ENCODE data around the gene FBRSL1. TPM values are rescaled to one million over a fixed set of nuclear protein-coding genes. Genes with fewer than 3 reads are reported as not detected.

The FBRSL1 gene
- total RNA-seq, 1 experiment from 2014 or later = 15.5 TPM

DNA sequence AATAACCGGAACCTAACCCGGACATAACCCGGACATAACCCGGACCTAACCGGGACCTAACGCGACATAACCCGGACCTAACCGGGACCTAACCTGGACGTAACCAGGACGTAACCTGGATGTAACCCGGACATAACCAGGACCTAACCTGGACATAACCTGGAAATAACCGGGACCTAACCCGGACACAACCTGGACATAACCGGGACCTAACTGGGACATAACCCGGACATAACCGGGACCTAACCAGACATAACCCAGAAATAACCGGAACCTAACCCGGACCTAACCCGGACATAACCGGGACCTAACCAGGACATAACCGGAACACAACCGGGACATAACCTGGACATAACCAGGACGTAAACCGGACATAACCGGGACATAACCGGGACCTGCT, 6.7 kb upstream of the FBRSL1 start:
- no peak for DNase-seq (ENCODE audit: low read depth)

DNA sequence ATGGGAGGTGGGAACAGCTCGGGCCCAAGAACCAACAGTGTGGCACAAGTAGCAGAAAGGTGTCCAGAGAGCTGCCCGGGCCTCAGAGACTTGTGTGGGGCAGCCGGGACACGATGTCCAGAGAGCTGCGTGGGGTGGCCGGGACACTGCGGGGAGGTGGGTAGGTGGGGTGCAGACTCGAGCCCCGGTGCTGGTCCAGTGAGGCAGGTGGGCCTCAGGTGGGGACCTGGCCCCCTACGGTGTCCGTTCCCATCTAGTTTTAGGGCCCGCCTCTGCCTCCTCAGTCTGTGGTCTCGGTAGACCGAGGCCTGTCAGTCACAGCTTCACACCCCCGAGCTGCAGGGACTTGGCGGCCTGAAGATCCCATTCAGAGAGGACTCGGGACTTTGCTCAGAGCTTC, 6.3 kb upstream of the FBRSL1 start:
- DNase-seq (ENCODE audit: low read depth) = no peak

DNA sequence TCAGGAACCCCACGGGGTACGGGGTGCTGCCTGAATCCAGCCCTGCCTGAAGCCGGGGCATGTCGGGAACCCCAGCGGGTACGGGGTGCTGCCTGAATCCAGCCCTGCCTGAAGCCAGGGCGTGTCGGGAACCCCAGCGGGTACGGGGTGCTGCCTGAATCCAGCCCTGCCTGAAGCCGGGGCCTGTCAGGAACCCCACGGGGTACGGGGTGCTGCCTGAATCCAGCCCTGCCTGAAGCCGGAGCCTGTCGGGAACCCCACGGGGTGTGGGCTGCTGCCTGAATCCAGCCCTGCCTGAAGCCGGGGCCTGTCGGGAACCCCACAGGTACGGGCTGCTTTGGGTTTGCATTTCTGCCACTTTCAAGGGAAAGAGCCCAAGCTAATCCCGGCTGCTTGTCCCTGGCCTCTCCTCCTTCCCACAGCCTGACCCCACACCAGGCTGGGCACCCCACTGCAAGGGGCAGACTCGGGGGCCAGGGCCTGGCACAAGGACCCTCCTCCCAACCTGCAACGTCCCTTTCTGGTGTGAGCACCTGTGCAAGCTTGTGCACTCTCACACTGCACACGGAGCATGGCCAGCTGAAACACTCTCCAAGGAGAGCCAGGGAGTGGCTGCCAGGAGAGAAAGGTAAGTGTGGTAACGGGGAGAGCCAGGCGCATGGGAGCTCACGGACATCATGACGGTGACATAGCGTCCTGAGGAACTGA, 5.6 kb upstream of the FBRSL1 start:
- DNase-seq (ENCODE audit: low read depth) = no peak

DNA sequence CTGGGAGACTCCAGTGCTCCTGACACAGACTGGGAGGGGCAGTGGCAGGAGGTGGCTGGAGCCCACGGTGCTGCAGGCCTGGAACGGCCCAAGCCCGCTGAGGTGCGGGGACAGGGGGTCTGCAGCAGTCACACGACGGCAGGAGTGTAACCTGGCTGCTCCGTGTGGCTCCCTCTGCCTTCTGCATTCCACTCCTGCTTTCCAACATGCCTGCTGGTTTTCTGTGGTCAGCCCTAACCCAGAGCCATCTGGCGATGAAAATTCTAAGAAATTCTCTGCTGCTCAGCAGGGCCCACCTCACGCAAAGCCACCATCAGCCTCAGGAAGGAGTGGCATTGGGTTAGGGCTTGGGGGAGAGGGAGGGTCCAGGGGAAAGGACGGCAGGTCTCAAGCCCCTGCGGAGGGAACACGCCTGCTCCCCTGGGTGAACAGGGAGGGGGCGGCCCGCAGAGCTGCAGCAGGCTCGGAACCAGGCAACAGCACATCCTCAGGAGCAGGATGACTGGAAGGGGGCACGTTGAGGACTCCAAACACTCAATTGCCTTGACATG, 5.0 kb upstream of the FBRSL1 start:
- no peak for DNase-seq (ENCODE audit: low read depth)

DNA sequence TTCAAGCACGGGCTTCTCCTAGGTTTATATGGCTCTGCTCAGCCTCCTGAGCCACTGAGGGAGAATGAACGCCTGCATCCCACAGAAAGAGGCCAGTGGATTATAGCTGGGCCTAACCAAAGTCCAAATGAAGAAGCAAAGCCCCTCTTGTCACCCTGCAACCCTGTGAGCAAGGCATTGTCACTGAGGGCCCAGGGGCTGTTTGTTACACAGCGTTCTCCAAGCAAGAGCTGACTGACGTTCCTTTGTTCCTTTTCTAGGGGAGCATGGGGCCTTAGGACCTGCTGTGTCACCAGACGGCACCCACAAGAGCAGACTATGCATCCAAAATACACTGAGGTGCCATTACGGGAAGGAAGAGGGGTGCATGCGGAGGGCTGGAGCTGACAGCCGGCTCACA, 4.3 kb upstream of the FBRSL1 start:
- no peak for DNase-seq (ENCODE audit: low read depth)

DNA sequence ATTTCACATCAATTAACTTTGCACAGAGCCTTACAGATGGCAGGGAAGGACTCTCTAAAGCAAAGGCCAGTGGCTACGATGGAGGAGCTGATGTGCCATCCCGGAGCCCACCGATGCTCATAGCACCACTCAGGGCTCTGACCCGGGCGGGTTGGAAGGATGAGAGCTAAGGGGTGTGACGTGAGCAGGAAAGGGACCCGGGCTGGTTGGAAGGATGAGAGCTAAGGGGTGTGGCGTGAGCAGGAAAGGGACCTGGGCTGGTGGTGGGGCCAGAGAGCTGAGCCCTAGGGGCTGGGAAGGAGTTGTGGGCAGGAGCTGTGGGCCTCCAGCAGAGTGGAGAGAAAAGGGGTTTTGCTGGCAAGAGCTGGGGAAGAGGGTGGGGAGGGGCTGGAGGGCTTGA, 3.8 kb upstream of the FBRSL1 start:
- DNase-seq (ENCODE audit: low read depth) = no peak

DNA sequence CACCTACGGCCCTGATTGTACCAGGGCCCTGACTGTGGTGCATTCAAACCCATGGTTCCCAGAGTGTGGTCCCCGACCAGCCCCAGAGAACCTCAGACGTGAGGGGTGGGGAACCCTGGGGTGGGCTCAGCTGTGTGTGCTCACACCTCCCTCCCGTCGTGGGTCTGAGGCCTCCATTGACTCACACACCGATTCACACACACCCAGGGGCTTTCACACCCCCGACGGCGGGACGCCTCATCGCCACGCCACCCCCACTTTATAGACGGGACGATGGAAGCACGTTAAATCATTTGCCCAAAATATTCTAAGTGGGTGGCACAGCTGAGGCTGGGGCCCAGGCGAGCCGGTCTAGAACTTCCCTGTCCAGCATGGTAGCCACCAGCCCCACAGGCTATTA, 3.4 kb upstream of the FBRSL1 start:
- DNase-seq (ENCODE audit: low read depth) = no peak

DNA sequence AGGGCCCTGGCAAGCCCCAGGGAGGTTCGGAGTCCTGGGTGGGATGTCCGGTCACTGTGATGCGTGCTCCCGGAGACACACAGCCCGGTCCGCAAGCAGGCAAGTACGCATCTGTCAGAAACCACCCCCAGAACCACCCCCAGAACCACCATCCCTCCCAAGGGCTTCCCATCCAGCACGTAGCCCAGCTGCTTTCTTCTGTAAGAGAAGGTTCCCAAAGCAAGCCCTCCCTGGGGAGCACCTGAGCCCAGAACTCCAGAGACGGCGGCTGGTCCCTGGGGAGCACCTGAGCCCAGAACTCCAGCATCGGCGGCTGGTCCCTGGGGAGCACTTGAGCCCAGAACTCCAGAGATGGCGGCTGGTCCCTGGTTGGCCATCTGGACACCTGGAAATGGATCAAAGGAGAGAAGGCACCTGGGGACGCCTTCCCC, 2.6 kb upstream of the FBRSL1 start:
- DNase-seq (ENCODE audit: low read depth) = no peak

DNA sequence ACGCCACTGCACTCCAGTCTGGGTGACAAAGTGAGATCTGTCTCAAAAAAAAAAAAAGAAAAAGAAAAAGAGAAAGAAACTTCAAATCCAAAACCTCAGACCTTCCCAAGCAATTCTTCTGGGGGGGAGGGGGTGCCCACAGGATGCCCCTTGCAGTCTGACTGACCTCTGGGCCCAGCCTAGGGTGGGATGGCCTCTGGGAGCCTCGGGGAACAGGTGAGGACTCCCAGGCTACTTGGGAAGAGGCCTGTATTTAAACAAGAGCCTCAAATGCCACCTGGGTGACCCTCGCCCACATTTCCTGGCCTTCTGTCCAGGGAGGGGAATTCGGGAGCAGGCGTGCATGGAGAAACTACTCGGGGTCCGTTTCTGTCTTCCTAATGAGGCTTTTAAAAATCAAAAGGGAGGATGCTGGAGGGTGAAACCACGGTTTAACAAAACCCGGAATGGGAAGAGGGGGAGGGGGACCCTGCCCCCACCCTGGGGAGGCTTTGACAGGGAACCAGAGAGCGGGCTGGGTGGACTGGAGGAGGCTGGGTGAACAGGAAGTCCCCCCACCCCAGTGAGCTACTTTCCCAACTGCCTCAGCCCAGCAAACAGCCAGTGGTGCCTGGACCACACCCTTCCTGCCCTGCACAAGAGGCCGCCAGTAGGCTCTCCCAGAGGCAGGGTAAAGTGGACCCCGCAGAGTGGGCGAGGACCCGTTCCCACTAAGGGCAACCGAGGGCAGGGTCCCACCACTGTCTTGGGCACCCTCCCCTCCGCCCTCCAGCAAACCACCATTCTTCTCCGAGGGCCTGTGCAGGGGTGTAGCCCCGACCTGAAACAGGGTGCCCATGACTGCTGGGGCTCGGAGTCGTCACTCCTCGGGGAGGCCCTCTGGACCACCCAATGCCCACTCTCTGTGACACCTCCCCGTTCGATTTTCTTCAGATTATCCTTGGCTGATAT, 1.5 kb upstream of the FBRSL1 start:
- no peak for DNase-seq (ENCODE audit: low read depth)

DNA sequence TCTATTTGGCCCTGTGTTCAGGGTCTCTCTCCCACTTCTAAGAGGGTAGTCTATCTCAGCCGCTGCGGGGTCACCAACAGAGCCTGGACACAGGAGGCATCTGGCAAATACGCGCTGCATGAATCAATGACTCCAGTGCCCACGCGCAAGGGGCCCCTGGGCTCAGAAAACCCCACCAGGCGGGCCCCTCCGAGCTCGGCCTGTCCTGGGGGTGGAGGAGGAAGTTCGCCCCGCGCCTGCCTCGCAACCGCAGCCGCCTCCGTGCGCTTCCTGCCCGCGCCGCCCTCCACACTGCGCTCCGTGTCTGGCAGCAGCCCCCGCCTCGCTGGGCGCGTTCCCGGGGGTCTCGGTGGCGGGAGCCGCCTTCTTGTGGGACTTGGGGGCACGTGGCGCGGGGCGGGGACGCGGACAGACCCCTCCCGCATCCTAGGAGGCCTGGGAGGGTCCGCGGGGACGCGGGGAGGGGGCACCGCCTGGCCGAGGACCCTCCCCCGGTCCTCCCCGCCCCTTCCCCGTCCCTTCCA, 811 bp upstream of the FBRSL1 start:
- no peak for DNase-seq (ENCODE audit: low read depth)

DNA sequence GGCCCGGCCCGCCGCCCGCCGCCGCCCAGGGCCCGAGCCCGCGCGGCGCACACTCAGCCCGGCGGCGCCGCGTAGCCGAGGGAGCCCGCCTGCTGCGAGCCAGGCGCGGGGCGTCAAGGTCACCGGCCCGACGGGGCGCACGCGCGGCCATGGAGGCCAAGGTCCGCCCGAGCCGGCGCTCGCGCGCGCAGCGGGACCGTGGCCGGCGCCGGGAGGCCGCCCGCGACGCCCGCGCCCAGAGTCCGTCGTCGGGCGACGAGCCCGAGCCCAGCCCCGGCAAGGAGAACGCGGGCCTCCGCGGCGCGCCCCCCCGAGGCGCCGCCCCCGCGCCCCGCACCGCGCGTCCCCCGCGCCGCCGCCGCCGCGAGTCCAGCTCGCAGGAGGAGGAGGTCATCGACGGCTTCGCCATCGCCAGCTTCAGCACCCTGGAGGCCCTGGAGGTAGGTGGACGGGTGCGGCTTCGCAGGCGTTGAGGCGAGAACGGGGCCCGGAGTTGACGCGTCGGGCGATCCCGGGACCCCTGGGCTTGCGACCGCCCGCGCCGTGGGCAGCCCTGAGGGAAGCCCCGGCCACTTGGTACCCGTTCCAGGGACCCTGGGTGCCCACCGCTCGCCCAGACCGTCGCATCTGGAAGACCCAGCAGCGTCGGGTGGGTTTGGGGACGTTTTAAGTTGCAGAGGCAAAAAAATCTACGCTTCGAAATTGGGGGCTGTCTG, 629 bp downstream of the FBRSL1 start:
- no peak for DNase-seq (ENCODE audit: low read depth)

DNA sequence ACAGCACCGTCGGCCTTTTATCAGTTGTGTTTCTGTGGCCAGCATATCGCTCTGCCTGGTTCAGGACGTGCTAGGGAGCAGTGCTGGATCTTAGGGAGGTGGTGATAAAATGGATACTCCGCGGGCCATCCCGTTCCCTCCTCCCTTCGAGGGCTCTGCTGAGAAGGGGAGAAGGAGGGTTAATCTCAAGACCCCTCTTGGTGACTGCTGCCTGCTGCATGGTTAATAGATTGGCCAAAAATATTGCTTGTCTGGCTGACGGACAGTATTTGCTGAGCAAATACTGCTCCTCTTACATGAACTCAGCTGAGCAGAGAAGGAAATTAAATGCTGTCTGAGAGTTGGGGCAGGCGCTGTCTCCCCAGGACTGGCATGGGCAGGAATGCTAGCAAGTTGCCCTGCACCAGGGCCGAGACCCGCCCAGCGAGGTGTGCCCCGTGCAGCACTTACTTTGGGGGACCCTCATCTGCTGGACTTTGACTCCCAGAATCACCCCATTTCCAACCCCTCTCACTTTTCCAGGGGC, 1.2 kb downstream of the FBRSL1 start:
- no peak for DNase-seq (ENCODE audit: low read depth)

DNA sequence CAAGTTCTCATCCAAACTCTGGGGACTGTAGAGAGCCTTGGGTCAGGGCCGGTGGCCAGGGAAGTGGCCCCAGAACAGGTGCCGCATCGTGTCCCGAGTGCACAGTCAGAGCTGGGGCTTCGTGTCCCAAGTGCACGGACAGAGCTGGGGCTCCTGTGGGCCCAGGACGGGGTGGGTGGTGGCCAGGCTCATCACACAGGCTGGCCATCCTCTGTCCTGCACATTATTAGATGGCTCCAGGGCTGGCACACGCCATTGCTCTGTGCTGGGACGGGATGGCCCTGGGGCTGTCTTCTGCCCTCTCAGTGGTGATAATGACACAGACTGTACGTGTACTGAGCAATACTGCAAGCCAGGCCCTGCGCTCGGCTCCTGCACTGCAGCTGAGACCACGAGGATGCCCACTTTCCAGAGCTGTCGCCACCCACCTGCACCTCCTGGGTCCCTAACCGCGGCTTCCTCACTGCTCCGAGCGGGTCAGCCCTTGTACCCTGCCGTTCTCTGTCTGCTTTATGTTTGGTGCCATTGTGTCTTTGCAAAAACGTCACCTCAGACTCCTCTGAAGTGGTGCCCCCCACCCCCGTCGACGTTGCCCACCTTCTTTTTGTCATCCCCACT, 1.9 kb downstream of the FBRSL1 start:
- no peak for DNase-seq (ENCODE audit: low read depth)

DNA sequence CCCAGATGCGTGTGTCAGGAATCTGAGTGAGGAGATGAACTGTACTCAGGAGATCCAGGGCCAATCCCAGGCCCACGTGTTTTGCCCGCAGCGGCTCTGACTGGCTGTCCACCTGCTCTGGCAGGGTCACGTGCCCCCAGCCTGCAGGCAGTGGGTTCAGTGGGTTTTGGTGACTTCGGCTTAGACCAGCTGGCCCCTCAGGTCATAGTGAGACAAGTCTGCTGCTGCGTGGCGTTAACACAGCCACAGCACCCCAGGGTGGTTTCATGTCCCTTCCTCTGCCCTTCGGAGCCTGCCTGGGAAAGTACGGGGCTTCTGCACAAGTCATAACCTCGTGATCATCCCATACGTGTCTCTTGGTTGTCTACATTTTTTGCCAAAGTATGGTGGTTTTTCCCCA, 2.6 kb downstream of the FBRSL1 start:
- DNase-seq (ENCODE audit: low read depth) = no peak

DNA sequence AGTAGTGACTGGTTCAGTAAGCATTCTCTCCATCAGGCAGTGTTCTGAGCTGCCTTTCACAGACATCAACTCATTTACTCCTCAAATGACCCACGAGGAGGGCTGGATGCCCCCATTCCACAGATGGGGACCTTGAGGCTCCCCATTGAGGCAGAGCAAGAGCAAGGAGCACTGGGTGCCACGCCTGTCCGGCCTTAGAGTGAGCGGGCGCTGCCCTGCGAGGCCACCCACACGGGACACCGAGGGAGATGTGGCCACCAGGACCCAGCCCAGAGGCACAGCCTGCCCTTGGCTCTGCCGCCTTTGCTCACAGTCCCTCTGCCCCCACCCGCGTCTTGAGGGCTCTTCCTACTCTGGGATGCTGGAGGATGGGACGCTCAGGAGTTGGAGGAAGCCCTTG, 3.0 kb downstream of the FBRSL1 start:
- no peak for DNase-seq (ENCODE audit: low read depth)

DNA sequence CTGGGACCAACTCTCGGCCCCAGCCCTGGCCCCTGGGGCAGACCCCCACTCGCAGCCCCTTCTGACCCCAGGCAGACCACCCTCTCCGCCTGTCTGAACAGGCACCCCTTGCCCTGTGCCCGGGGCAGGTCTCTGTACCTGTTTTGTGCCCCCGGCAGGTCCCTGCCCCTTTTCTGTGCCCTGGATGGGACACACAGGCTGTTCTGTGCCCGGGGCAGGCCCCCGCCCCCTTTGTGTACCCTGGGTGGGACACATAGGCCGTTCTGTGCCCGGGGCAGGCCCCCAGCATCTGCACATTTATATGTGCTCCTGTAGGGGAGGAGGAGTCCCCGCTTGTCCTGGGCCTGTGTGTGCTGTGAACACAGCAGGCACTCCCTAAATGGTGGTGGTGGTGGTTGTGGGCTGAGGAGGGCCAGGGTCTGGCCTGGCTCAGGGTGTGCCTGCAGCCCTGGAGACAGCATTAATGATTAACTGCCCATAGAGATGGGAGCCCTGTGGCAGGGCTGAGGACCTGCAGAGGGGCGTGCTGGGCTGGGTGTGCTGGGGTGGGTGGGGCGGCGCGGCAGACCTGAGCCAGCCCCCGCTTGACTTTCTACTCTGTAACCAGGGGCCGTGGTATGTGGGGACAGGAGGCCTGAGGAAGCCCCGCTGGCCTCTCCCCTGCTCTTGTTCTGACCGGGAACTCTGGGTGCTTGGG, 3.7 kb downstream of the FBRSL1 start:
- no peak for DNase-seq (ENCODE audit: low read depth)

DNA sequence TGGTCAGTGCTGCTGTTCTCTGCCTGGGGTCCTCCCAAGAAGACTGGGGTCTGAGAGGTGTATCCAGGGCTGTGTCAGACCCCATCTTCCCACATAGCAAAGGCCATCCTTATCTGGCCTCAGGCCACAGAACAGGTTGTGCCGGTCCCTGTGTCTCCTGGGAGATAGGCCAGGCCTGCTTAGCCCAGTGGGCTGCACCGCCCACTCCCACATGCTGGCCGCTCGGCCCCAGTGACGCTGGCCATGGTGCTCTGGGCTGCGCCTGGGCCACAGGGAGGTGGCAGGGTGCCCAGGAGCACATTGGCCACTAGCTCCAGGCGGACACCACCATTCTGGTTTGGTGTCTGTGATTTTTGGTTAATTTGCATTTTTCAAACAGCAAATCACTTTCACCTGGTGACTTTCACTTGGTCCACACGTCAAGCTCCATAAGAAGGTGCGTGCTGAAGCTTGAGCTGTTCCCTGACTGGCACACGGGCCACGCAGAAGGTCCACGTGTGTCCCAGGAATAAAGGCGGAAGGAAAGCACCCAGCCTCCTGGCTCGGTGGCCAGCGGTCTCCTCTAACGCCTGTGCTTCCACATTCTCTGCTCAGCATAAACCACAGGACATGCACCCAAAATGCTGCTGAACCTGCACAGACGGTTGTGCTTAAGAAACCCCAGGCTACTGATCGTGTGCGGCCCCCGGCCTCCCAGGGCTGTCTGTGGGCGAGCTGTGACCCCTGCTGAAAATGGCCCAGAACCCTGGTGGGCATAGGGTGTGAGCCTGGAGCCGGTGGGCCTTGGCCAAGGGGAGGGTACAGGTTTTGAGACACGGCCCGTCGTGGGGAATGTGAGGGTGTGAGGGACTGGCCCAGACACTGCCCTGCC, 4.6 kb downstream of the FBRSL1 start:
- DNase-seq (ENCODE audit: low read depth) = no peak

DNA sequence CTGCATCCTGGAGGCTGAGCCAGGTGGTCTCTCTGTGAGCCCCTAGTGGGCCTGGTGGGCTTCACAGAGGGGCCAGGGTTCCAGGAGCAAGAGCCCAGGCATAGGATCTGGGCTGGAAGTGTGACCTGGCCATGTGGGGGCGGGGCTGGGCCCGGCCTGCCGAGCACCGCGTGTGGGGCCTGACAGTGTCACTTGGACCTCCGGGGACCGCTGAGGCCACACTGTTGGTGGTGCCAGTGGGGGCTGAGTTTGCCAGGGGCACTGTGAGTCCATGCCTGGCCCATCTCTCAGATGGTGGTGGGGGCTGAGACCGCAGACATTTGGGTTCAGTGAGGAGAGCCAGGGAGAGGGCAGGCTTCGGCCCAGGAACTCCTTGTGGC, 5.2 kb downstream of the FBRSL1 start:
- DNase-seq (ENCODE audit: low read depth) = no peak
